GM15510 (cell line): ENCODE results near the gene MEFV.
A peak's percentile ranks its signal among the peaks of the same experiment; 100 is the strongest.

ENCODE experiments used
- POLR2A ChIP-seq: IDR thresholded peaks from 3 replicates; pipeline ENCODE4 v1.6.1; 2011; ENCODE audit warnings: borderline replicate concordance; ENCODE audit not compliant: insufficient read length; ENCODE audit errors: extremely low read depth

The MEFV gene, protein sequence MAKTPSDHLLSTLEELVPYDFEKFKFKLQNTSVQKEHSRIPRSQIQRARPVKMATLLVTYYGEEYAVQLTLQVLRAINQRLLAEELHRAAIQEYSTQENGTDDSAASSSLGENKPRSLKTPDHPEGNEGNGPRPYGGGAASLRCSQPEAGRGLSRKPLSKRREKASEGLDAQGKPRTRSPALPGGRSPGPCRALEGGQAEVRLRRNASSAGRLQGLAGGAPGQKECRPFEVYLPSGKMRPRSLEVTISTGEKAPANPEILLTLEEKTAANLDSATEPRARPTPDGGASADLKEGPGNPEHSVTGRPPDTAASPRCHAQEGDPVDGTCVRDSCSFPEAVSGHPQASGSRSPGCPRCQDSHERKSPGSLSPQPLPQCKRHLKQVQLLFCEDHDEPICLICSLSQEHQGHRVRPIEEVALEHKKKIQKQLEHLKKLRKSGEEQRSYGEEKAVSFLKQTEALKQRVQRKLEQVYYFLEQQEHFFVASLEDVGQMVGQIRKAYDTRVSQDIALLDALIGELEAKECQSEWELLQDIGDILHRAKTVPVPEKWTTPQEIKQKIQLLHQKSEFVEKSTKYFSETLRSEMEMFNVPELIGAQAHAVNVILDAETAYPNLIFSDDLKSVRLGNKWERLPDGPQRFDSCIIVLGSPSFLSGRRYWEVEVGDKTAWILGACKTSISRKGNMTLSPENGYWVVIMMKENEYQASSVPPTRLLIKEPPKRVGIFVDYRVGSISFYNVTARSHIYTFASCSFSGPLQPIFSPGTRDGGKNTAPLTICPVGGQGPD

DNA sequence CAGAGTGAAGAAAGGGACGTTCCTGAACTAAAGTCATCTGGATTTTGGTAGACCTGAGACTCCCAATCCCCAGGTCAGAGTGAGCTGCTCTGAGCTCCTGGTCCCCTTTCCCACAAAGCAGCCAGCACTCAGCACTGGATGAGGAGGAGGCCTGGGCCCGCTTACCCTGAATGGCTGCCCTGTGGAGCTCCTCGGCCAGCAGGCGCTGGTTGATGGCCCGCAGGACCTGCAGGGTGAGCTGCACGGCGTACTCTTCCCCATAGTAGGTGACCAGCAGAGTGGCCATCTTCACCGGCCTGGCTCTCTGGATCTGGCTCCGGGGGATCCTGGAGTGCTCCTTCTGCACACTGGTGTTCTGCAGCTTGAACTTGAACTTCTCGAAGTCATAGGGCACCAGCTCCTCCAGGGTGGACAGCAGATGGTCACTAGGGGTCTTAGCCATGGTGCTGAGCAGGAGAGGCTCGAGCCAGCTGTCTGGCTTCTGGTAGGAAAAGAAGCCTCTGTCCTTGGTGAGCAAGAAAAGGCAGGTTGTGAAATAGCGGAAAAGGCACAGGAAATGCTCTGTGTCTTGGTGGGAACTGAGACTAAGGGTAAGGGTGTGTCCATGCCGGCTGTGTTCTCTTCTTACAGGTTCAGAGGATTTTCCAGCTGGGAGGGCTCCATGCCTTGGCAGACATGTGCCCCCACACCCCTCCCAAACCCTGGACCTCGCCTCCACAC lies at the start of gene MEFV:
Gene MEFV, minus strand, starts transcription at position 488 of the 720 bp plus-strand sequence. Its CDS starts 46 bp downstream, at position 442.
- no peak for TF ChIP-seq POLR2A

DNA sequence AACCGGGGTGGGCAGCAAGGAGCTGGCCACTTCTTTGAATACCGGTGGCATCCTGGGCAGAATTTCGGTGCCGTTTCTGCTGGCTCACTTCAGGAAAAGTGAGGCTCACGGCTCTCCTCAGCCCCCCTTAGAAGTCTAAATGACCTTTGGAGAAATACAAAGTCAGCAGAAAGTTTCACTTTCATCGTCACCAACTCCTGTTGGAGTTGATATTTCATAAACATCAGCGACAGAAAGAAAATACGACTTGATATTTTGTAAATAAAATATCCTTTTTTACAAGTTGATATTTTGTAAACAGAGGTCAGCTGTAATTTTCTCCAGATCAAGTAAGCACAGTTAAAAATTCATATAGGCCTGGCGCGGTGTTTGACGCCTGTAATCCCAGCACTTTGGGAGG lies 49.6 kb upstream of the MEFV start:
- no peak for TF ChIP-seq POLR2A

- peak; percentile 86 for TF ChIP-seq POLR2A
Measured at GRCh38 chr16:3305109-3306068, 49.0 kb upstream of the MEFV start, which contains the start of the genes TIGD7 and ZNF75A. TSS of gene TIGD7 (minus strand) at chr16:3305430. CDS start at chr16:3300614, 4,816 bp downstream. TSS of gene ZNF75A (plus strand) at chr16:3305497. CDS start at chr16:3308429, 2,932 bp downstream.

DNA sequence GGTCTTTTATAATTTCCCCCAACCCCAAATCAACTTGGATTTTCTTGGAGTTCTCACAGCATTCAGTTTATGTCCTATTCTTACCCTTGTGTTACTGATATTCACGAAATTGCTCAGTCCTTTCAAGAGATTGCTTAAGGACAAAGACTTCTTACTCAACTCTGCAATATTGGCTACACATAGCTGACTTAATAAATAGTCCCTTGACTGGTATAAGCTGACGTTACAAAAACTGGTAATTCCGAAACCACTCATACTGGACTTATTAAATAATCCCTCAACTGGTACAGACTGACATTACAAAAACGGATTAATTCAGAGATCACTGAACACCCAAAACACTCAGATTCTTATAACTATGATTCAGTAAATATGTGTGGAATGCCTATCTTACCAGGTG lies 47.9 kb upstream of the MEFV start:
- no peak for TF ChIP-seq POLR2A

DNA sequence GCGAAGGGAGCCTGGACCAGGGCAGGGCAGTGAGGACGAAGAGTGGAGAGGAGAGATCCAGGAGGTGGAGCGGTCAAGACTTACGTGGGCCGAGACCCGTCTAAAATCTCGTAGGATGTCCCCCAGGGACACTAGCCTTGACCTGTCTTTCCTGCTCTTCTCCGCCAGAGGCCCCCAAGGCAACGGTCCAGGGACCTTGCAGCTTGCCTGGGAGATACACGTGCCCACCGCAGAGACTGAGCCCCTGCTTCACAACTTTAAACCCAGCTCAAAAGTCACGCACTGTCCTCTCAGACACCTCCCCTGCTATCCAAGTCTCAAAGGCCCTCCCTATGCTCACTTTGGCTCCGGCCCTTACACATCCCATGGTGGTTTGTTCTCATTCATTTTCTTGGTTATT lies 39.4 kb upstream of the MEFV start:
- TF ChIP-seq POLR2A = no peak

GRCh38 chr16:3295209-3295608 lies 38.8 kb upstream of the MEFV start:
- no peak for TF ChIP-seq POLR2A

DNA sequence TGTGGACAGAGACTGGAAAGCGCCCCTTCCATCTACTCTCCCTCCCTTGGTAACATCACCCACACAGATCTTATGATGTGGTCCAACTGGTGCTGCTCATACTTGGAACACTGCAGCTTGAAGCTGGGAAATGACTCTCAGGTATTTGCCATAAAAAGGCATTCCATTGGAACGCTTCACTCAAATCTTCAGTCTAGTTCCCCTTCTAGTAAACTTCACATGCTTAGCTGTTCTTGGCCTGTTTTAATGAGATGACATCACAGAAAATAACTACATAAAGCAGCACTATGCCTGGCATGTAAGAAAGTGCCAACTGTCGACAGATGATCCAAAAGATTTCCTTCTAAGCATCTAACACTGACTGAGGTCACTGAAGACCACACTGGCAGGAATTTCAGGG lies 36.2 kb upstream of the MEFV start:
- TF ChIP-seq POLR2A = no peak

DNA sequence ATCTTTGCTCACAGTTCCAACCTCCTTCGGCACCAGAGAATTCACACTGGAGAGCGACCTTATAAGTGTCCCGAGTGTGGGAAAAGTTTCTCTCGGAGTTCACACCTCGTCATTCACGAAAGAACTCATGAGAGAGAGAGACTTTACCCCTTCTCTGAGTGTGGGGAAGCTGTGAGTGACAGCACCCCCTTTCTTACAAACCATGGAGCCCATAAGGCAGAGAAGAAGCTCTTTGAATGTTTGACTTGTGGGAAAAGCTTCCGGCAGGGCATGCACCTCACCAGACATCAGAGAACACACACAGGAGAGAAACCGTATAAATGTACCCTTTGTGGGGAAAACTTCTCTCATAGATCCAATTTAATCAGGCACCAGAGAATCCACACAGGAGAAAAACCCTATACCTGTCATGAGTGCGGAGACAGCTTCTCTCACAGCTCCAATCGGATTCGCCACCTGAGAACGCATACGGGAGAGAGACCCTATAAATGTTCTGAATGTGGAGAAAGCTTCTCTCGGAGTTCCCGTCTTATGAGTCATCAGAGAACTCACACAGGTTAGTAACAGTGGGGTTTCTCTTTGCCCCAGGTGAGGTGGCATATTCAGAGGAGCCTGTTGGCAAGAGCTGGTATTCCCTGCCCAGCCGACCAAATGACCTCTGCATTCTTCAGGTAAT lies 33.7 kb upstream of the MEFV start:
- no peak for TF ChIP-seq POLR2A

DNA sequence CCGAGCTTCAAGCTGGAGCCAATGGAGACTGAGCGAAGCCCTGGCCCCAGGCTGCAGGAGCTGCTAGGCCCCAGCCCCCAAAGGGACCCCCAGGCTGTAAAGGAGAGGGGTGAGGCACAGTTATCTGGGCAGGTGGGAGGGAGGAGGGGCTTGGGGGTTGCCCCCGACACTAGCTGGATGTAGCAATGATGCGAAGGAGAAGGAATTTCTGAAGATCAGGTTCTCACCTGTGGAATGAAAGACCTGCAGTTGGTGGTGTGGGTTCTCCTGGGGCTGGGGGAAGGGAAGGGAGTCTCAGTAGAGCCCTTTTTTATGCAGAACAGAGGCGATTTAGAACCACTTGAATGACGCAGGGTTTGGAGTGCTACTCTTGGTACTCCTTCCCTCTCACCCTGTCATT lies 28.7 kb upstream of the MEFV start:
- TF ChIP-seq POLR2A = no peak

- no peak for TF ChIP-seq POLR2A
Measured at GRCh38 chr16:3283543-3284447, 27.4 kb upstream of the MEFV start.

- TF ChIP-seq POLR2A = peak; percentile 65
Measured at GRCh38 chr16:3282730-3283542, 26.5 kb upstream of the MEFV start, which contains the start of gene ZNF263. TSS of gene ZNF263 (plus strand) at chr16:3283491. CDS start at chr16:3283819, 328 bp downstream.
